HG03354 (cell line): ENCODE data around the gene UBE2L5.
A peak's percentile ranks its signal among the peaks of the same experiment; 100 is the strongest.

Source experiments
- ATAC-seq: cut with Tn5 transposase; IDR thresholded peaks from one replicate; pipeline ENCODE4 v1.9.1; 2021; ENCODE audit warnings: mild to moderate bottlenecking; ENCODE audit not compliant: unreplicated experiment, poor library complexity, severe bottlenecking

The UBE2L5 gene

DNA sequence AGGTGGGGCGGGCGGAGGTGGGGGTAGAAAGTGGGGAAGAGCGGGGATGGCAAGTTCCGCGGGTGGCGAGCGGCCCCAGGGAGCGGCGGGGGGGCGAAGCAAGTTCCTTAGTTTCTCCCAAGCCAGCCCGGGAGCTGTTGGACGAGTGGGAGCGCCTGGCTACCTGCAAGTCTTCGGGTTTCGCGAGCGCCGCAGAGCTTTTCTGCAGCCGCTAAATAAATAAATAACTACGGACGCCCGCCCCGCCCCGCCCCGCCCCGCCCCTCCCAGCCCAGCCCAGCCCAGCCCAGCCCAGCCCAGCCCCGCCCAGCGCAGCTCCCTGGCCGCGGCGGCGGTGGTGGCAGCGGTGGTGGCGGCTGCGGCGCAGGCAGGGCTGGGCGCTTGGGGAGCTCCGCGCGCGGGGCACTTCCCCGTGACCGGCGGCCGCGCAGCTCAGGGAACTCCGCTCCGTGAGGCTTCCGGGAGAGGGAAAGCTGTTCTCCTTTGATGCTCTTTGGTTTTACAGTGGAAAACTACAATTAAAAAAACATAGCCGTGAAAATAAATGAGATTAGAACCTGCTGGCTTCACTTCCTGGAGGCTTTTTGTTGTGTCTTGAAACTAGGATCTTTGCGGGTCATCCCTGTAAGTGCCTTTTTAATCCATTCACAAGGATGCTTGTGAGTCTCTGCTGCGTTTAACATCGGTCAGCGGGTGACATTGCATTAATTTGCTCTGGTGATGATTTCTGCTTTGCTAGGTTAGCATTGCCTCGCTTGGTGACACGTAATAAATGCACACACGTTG, at the start of gene UBE2L5:
Gene UBE2L5, plus strand, starts transcription at position 440 of the 786 bp plus-strand sequence. CDS start 5,498 bp downstream, outside the sequence.
- peak; percentile 73 for ATAC-seq

DNA sequence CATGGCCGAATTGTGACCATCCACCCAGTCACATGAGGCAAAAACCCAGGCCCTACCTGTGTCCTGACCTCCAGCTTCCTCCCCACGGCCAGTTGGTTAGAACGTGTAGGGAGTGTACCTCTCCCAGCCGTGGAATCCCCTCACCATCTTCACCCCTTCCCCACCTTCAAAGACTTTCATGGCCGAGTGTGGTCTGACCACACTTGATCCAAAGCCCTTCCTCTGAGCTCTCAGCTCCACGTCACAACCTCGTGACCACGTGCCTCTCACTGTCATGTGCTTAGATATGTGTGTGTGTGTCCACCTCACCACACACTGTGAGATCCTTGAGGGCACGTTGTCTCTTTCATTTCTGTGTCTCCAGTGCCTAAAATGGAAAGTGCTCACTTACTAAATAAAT, 48.6 kb upstream of the UBE2L5 start:
- ATAC-seq, result peak; percentile 28

DNA sequence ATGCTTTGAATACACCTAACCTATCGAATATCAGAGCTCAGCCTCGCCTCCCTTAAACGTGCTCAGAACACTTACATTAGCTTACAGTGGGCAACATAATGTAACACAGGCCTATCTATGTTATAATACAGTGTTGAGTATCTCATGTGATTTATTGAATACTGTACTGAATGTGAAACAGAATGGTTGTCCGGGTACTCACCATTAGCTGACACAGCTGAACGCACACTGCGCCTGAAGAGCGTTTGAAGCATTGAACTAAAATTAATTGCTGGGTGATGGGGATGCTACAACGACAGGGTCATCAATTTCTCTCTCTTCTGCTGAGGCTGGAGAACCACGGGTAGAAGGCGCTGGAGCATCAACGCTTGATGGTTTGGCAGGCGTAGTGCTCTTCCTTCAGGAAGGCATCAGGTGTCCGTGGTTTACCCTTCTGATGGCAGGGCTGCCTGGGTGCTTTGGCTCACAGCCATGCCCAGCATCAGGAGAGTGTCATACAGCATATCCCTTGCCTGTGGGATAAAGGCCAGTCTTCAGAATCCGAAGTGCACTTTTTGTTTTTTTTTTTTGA, 46.9 kb upstream of the UBE2L5 start:
- ATAC-seq, result no peak

DNA sequence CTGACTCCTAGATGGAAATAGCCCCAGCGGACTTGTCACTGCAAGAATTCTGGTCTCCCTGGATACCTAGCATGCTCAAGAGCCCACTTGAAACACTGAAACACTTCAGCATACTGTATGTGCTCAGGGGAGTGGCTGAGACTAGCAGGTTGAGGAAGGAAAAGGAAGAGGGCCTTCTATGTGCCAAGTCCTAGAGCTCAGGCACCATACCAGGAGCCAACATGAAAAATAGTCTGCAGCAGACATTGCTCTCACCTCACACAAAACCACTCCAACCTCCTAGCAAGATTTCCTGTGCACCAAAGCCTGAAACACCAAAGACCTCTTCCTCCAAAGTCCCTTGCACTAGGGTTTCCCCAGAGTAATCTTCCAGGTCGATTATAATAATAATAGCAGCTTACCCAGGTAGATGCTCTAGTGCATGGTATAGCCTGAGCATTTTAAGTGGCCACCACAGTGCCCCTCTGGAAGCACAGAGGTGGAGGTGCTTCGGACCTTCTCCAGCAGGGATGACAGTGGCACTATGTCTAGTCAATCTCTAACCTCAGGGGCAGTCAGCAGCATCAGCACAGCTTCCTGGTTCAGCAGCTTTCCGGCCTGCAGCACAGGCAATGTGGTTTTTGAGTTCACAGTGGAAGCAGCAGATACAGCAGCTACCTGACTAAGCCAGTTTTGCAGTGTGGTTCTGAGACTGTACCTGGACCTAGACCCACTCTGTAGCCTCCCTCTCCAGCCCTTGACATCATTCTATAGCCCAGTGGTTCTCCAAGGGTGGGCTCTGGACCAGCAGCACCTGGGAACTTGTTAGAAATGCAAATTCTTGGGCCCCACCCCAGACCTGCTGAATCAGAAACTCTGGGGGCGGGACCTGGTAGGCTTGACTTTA, 45.6 kb upstream of the UBE2L5 start:
- ATAC-seq, result peak; percentile 62

DNA sequence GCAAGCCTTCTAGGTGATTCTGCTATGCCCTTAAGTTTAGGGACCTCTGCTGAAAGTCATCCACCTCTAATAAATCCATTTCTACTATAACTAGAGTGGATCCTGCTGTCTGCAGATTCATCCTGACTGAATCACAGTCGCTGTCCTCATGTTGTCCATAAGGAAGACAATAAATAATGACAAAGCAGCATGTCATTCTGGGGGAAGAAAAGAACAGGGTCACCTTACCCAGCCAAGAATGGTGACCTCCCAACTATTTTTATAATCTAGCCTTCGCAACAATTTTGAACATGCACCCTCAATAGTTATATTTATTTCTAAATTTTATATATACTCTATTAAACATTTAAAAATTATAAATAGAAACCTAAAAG, 45.0 kb upstream of the UBE2L5 start:
- no peak for ATAC-seq

DNA sequence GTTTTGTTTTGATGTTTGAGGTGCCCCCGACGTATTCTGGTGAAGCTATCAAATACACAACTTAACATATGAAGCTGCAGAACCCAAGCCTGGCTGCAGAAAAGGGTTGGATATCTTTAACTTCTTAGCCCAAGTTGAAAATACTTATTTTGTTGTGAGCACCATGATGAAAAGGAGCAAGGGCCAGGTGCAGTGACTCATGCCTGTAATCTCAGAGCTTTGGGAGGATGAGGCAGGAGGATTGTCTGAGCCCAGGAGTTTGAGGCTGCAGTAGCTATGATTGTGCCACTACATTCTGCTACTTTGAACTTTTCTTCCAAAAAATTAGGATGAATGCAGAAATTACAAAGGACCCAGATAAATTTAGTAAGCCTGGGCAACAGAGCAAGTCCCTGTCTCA, 44.1 kb upstream of the UBE2L5 start:
- no peak for ATAC-seq

DNA sequence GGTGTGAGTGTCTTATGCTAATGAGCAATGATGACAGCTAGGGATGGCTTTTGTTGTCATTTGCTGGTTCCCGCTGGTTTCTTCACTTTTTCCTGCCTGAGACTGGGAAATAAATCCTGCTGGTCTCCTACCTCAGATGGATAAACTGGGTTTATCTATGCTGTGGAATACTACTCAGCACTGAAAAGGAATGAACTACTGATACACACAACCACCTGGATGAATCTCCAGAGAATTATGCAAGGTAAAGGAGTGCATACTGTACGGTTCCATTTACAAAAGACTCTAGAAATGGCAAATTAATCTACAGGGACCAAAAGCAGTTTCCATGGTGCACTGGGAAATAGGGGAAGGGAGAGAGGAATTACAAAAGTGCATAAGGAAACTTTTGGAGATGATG, 41.2 kb upstream of the UBE2L5 start:
- no peak for ATAC-seq

DNA sequence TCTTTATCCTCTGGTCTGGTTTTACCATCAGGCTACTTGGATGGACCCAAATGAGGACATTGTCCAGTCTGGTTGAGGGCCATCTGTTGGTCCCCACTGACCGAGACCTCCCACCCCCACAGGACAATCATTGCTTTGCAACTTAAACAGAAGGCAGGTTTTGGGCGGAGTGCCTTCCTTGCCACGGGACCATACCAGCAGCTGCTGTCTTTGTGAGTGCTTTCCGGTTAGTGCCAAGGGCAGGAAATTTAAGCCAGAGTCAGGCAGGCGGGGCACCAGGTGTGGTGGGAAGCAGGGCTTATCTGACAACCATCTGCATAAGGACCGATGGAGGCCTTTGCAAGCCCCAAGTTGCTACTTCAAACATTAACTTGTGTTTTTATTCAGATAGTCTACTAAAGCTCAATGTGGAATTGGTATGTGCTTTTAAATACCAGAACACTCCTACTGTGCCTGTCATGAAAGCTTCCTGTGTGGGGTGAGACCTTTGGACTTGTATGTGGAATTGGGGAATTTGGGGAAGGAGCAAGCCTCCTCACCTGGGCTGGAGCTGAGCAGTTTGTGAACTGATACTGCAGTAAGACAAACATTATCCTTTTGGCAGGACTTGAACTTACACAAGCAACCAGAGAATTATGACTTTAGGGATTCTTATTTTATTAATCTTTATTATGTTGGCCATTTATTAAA, 39.3 kb upstream of the UBE2L5 start:
- ATAC-seq, result no peak

DNA sequence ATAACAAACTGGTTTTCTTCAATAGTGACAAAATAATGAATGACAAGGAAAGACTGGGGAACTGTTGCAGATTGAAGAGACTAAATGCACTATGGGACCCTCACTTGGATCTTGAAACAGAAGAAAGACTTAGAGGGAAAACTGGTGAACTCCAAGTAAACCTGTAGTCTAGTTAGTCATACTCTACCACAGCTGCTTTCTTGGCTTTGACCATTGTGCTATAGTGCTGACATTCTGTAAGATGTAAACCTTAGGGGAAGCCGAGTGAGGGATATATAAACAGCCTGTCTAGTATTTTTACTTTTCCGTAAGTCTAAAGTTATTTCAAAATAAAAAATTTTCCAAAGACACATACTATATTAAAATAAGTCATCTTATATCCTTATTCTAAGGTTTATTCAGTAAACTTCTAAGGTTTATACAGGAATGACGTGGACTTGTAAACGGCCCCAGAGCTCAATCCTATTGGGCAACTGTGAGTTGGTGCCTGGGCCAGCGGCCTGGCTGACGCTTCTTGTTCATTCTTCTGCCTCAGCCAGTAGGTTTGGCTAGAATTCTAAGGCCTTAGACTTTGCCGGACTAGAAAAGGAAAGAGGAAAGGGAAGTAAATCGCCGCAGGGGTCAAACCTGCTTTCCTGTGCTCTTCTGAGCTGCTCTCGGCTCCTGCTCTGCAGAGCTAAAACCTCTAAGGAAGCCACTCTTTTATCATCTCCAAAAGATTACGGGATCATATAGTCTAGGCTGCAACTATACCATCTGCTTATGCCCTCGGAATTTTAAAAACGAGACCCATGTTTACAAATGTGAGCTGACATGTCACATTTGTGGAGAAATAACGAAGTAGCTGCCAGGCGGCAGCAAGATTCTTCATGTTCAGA, 33.6 kb upstream of the UBE2L5 start:
- ATAC-seq, result no peak

DNA sequence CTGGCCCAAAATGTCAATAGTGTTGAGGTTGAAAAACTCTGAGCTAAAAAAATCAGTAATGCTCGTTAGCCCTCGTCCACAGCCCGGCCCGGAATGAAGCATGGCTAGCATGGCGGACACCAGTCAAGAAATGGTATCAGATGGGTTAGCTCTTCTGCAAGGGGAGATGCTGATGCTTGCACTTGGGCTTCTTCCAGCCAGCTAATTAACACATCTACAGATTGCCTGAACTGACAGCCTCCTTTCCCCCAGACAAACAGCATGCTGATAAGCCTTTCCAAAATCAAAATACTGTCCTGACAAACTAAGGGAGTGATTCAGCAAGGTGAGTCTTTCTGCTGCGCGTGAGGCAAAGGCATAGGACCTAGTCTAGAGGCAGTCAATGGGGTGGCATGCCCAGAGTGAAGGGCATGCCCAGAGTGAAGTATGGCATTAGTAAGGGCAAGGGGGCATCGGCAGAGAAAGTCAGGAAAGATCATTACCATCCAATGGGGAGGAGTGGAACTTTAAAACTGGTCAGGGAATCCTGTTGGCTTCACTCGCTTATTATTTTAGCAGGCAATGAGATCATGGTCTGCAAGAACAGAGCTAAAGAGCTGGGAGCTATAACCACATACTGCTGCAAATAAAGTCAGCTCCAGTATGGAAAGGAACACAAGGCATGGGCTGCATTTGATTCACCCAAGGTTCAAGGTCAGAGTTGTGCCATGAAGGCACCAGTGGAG, 30.2 kb upstream of the UBE2L5 start:
- no peak for ATAC-seq

DNA sequence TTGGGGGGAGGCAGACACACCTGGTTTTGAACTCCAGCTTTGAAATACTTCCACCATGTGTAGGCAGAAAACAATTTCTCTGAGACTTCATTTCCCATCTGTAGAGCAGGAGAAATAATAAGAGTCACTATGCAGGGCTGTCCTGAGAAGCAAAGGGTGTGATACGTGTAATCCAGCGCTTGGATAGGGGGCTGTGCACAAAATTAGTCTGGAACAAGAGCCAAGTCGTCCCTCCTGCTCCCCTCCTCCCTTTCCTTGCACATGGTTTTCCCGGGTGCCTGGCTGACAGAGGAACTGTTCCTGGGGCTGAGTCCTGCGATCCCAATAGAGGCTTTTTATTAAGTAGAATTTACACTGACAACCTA, 29.6 kb upstream of the UBE2L5 start:
- no peak for ATAC-seq

DNA sequence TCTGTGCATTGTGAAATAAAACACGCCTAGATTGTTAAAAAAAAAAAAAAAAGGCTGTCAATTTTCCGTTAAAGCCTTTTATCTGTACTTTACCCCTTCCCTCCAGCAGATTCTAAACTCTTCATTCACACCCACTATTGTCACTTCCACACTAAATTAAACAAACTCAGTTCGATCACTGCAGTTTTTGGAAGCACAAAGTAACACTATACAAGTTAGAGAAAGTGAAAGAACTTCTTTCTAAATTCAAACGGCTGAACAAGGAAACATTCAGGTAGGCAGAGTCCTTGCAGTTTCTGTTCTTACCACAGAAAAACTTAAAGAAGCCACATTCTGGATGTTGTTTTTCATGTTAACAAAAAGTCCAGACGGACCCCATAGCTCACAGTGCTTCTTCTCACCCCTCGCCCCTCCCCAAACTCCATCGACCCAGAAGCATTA, 27.5 kb upstream of the UBE2L5 start:
- ATAC-seq, result peak; percentile 47

DNA sequence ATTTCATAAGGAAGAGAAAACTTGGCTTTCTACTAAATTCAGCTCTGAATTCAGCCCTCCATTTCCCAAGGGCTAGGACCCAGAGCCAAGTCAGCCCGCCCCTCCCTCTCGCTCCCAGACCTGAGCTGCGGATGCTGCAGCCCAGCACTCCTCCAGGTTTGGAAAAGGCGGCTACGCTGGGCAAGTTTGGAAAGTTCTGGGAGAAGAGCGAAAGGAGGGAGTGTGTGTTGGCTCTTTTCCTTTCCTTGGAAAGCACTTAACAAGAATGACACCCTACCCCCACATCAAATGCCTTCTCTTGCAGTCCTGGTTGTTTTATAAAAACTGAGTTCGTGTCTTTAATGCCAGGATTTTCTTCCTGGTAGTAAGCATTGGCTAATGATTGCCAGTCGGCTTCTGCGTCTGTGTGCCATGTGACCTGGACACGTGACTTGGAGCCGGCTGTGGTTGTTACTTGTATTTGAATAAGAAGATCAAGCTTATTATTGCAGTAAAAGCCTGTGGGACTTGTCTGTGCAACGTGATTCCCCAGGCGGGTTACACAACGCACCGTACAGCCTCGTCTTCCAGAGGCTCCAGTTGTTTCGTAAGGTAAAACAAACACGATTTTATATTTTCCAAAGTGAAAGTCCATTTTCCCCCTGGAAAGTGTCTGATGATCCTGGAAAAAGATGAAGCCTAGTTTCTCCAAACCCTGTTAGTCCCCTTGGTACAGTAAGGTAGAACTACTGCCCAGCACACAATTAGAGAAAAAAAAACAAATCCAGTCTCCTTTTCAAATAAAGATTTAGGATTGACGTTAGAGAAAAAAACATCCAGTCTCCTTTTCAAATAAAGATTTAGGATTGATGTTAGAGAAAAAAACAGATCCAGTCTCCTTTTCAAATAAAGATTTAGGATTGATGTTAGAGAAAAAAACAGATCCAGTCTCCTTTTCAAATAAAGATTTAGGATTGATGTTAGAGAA, 26.8 kb upstream of the UBE2L5 start:
- peak; percentile 80 for ATAC-seq

DNA sequence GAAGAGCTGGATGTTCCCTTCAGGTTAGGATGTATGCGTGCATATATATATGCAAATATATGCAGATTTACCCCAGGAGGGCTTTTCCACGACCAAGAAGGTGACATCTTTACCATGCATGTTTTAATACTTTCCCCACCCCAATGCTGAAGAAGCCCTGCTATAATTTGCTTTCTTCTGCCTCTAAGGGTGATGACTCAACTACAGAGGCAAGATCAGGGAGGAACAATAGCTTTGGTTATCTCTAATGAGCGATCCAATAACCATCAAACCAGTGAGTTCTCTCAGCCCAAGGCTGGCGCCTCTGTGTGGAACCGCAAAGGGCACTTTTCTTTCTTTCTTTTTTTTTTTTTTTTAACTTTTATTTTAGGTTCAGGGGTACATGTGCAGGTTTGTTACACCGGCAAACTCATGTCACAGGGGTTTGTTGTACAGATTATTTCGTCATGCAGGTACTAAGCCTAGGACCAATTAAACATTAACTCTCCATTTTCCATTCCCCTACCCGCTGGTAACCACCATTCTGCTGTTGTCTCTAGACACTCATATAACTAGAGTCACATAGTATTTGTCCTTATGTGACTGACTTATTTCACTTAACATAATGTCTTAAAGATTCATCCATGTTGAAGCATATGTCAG, 25.7 kb upstream of the UBE2L5 start:
- ATAC-seq, result no peak

DNA sequence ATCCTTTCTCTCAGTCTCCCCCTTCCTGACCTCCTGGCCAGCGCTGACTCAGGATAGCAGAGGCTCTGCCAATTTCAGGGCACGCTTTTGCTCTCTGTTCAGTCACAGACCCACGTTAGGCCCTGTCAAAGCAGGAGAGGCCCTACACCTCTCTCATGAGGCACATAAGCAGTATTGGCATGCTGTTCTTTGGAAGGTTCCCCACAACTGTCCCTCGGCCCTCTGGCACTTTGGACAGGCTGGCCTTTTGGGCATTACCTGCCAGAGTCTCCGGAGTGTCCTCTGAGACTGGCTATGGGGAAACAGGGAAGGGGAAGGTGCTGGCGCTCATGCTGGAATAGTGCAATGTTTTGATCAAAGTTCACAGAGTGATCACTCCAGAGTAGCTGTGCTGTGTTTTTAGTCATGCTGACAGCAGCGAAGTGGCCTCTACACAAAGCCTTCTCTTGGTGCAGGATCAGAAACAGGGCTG, 23.7 kb upstream of the UBE2L5 start:
- ATAC-seq, result no peak

DNA sequence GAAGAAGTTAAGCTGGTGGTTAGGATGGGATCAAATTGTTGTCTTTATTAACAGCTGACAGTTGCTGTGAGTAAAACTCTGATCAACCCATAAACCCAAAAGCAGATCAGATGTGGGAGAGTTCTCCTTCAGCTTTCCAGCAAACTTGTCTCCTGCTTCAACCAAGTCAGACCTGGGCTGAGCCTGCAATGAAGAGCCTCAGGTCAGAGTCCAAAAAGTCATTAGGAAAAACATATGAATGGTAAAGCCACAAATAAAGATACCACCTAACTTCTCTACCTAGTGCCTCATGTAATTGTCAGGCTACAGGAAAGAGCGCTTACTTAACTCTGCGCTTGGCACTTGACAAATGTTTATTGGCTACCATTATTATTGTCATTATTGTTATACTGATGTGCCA, 21.9 kb upstream of the UBE2L5 start:
- no peak for ATAC-seq

DNA sequence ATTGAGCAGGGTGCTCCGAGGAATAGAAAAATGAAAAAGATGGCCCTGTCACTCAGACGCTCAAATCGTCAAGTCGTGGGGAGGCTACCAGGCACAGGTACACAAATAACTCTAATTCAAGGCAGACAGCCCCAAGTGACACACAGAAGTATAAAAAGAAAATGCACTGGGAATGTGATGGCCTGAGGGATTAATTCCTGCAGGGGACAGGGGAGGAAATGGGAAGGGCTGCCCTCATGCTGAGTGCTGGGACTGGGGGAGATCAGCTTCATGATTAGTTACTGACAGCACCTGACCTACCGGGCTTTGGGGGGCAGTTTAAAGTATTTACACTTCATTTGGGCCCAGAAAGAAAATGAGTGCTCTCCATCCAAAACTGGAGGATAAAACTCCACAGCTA, 20.9 kb upstream of the UBE2L5 start:
- ATAC-seq, result no peak
